Large intestine (tissue), 3 donors: ENCODE measurements around the gene MISP3. TPM values are rescaled to one million over a fixed set of nuclear protein-coding genes. Genes with fewer than 3 reads are reported as not detected.

Experiments
- DNase-seq, 2 donors: peaks; one replicate each; pipeline versions ENCODE4 v3.0.0 to v3.0.0-alpha.2; 2013
- H3K27ac ChIP-seq: one replicate; pipeline ENCODE4 v1.5.1; 2013; ENCODE audit warnings: low read length
- H3K27me3 ChIP-seq: 2 replicates; pipeline ENCODE4 v1.6.1; 2013; ENCODE audit warnings: low read length; ENCODE audit not compliant: control insufficient read depth, insufficient read depth
- H3K36me3 ChIP-seq: 2 replicates; pipeline ENCODE4 v1.6.1; 2013; ENCODE audit warnings: low read length; ENCODE audit not compliant: control insufficient read depth, insufficient read depth
- H3K4me1 ChIP-seq: one replicate; pipeline ENCODE4 v1.6.1; 2013; ENCODE audit warnings: low read length; ENCODE audit not compliant: control insufficient read depth, insufficient read depth
- H3K4me3 ChIP-seq: one replicate; pipeline ENCODE4 v1.5.1; 2013; ENCODE audit warnings: low read length
- H3K9me3 ChIP-seq: one replicate; pipeline ENCODE4 v1.6.1; 2013; ENCODE audit warnings: mild to moderate bottlenecking, low read depth, low read length, moderate library complexity; ENCODE audit not compliant: control insufficient read depth
- WGBS: methylation state at CpG from one replicate; pipeline ENCODE4 v1.1.5; 2013; ENCODE audit warnings: low lambda C conversion rate; ENCODE audit not compliant: insufficient coverage; 5-methylcytosine and 5-hydroxymethylcytosine counted together
- polyA plus RNA-seq: library from polyadenylated mRNA; unstranded; fragments of 120-200 nt; gene quantifications from one replicate; pipeline ENCODE4 v1.2.1, GENCODE V29; 2013

MISP3 gene
- polyA plus RNA-seq, 1 donor, result 12.3 TPM

DNA sequence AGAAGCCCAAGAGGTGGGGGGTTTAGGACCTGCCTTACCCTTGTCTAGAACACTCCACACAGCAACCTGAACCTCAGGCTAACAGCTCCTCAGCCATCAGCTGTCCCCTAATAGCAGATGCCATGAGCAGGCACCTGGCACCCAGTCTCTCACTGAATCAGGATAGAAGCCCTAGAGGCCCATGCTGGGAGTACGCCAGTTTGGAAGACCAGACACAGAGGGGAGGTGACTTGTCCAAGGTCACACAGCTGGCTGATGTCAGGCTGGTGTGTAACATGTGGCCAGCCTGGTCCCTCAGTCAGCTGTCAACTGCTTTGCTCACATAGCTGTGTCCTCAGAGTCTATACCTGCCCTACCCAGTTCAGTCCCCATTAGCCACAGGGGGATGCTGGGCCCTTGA lies 30.7 kb downstream of the MISP3 start:
- Histone ChIP-seq H3K27ac (no peak overlapping the region), H3K4me1 (no peaks in the 10 kb centered on the region), H3K9me3 (no peaks in the 10 kb centered on the region), H3K27me3 (no peaks in the 10 kb centered on the region), H3K36me3 (peaks cover 50% of the 10 kb centered on the region), H3K4me3 (no peak overlapping the region)
- no peak for DNase-seq
- no CpG with 5 or more reads among the region's 1 CpG for WGBS

- Histone ChIP-seq H3K27ac (no peak overlapping the region), H3K4me3 (no peak overlapping the region), H3K27me3 (no peaks in the 10 kb centered on the region), H3K36me3 (peaks cover 46% of the 10 kb centered on the region), H3K9me3 (no peaks in the 10 kb centered on the region), H3K4me1 (no peaks in the 10 kb centered on the region)
- no peak for DNase-seq
- WGBS, result no CpG with 5 or more reads among the region's 8 CpGs
These were observed 33.1 kb downstream of the MISP3 start for GRCh38 chr19:14105680-14106079.

DNA sequence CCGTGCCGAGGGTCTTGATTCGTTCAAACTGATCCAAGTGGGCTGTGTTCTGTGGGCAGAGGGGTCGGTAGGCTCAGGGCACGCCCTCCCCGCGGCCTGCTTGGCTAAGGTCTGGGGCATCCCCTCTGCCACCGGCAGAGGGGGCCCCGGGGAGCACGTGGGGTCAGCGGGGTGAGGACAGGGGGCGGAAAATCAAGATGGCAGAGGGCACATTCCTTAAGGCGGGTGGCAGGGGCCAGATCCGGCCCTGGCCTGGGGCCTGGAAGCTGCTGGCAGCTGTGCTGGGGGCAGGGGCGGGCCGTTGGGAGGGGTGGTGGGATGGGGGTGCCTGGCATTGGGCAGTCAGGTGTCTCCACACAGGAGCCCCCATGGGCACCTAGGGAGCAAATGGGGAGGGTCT lies 34.3 kb downstream of the MISP3 start:
- Histone ChIP-seq H3K27ac (no peak overlapping the region), H3K27me3 (no peaks in the 10 kb centered on the region), H3K9me3 (no peaks in the 10 kb centered on the region), H3K4me3 (no peak overlapping the region), H3K36me3 (peaks cover 39% of the 10 kb centered on the region), H3K4me1 (no peaks in the 10 kb centered on the region)
- no CpG with 5 or more reads among the region's 16 CpGs for WGBS
- DNase-seq, result no peak

DNA sequence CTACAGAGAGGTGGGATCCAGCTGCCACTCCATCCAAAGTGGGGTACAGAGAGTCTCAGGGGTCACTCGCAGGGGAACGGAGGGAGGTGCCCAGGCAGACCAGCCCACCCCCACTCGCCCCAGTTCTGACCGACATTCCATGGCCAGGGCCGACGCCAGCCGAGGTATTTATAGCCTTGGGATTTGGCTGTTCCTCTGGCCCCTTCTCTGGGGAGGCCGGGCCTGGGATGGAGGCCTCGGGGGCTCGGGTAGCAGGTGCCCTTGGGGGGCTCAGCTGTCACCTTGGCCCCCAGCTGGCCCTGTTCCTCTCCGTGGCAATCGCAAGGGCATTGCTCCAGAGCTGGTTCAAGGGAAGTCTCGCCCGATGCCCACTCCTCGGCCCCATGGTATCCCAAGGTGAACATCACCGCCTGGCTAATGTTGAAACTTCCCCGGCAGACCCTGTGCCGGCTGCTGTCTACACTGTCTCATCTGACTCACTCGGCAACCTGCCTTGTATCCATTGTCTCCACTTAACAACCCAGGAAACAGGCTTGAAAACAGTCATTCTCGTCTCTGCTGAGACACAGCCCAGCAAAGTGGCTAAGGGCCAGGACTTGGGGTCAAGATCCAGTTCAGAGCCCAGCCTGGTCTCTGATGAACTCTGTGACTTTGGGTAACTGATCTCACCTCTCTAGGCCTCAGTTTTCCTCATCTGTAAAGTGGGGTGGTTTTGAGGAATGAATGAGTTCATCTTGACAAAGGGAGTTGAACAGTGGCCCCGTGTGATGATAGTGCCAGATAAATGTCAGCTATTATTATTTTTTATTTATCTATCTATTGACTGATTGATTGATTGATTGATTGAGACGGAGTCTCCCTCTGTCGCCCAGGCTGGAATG lies 35.2 kb downstream of the MISP3 start:
- H3K36me3 ChIP-seq, result peaks cover 31% of the 10 kb centered on the region

DNA sequence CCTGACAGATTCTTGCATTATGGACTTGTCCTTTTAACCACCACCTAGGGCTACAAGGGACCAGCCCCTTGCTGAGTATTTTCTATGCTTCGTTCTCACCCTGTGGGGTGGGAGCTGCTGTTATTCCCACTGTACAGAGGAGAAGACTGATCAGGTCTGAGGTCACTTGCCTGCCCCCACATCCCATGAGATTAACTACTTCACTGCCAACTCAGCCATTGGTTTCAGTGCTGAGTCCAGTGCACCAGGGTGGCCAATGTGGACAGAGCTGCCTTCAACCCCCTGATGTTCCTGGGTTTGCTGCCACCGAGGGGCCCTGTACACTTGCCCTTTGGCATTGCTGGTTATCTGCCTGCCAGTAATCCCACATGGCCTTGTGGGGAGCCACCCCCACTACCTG lies 38.1 kb downstream of the MISP3 start:
- H3K4me3 ChIP-seq, result no peak overlapping the region
- H3K4me1 ChIP-seq, result peaks cover 13% of the 10 kb centered on the region
- H3K27me3 ChIP-seq, result no peaks in the 10 kb centered on the region
- DNase-seq, result no peak
- WGBS, result no CpG with 5 or more reads among the region's 2 CpGs
- H3K27ac ChIP-seq, result no peak overlapping the region
- no peaks in the 10 kb centered on the region for H3K9me3 ChIP-seq
- H3K36me3 ChIP-seq, result peaks cover 21% of the 10 kb centered on the region

More for the DNA sequence above, 35.2 kb downstream of the MISP3 start:
- no peak for DNase-seq
- no CpG with 5 or more reads among the region's 23 CpGs for WGBS
- Histone ChIP-seq H3K9me3 (no peaks in the 10 kb centered on the region), H3K4me1 (peaks cover 7% of the 10 kb centered on the region), H3K27ac (no peak overlapping the region), H3K27me3 (no peaks in the 10 kb centered on the region), H3K4me3 (no peak overlapping the region)

DNA sequence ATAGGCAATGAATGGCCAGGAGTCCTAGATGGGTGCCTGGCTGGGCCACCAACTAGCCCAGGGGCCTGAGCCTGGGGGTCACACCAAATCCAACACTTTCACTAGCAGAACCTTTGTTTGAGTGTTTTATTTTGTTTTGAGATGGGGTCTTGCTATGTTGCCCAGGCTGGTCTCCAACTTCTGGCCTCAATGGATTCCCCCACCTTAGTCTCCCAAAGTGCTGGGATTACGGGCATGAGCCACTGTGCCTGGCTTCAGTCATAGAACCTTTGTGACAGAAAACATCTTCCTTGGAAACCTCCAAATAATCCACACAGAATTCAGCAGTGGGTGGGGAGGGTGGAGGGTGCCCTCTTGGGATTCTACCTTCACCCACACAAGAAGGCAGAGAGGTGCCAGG lies 38.9 kb downstream of the MISP3 start:
- Histone ChIP-seq H3K27ac (no peak overlapping the region), H3K4me3 (no peak overlapping the region), H3K9me3 (no peaks in the 10 kb centered on the region), H3K27me3 (no peaks in the 10 kb centered on the region), H3K4me1 (peaks cover 13% of the 10 kb centered on the region), H3K36me3 (peaks cover 15% of the 10 kb centered on the region)
- no CpG with 5 or more reads among the region's 1 CpG for WGBS
- no peak for DNase-seq

GRCh38 chr19:14112051-14112808 lies 39.6 kb downstream of the MISP3 start:
- no peaks in the 10 kb centered on the region for H3K9me3 ChIP-seq
- H3K4me3 ChIP-seq, result no peak overlapping the region
- H3K27ac ChIP-seq, result no peak overlapping the region
- DNase-seq, result no peak
- peaks cover 13% of the 10 kb centered on the region for H3K4me1 ChIP-seq
- H3K36me3 ChIP-seq, result peaks cover 11% of the 10 kb centered on the region
- no CpG with 5 or more reads among the region's 12 CpGs for WGBS
- H3K27me3 ChIP-seq, result no peaks in the 10 kb centered on the region

GRCh38 chr19:14112809-14113385 lies 40.3 kb downstream of the MISP3 start:
- H3K9me3 ChIP-seq, result no peaks in the 10 kb centered on the region
- H3K4me1 ChIP-seq, result peaks cover 13% of the 10 kb centered on the region

DNA sequence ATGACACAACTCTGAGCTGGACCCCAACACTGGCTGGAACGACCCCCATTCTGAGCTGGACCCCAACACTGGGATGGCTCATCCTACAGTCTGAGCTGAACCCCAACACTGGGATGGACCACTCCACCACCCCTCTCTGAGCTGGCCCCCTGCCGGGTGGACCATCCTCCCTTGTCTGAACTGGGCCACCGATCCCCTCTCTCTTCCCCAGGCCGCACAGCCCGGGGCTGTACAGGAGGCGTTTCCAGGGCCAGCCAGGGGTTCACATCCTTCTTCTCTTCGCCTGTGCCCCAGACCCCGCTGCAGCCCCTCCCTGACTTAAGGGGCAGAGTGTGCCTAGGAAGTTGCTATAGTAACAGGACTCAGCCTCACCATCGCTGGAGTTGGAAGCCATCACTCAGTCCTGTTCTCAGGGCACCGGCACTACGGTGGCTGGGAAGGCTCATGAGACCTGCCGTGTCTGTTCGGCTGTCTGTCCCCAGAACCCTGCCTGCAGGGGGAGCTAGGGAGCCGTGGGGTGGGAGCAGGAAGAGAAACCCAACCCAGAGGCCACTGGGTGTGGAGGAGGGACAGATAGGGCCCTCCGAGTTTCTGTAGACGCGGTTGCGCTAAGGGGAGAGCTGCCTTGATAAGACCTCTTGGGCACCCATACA lies 41.3 kb downstream of the MISP3 start:
- DNase-seq, result no peak

More at GRCh38 chr19:14112809-14113385, 40.3 kb downstream of the MISP3 start:
- no CpG with 5 or more reads among the region's 12 CpGs for WGBS
- Histone ChIP-seq H3K27me3 (no peaks in the 10 kb centered on the region), H3K4me3 (no peak overlapping the region), H3K36me3 (peaks cover 4% of the 10 kb centered on the region), H3K27ac (no peak overlapping the region)
- DNase-seq, result no peak

GRCh38 chr19:14114439-14114838 lies 41.9 kb downstream of the MISP3 start:
- no CpG with 5 or more reads among the region's 7 CpGs for WGBS
- Histone ChIP-seq H3K4me1 (peaks cover 25% of the 10 kb centered on the region), H3K36me3 (peaks cover 3% of the 10 kb centered on the region), H3K27me3 (no peaks in the 10 kb centered on the region), H3K9me3 (no peaks in the 10 kb centered on the region), H3K27ac (no peak overlapping the region), H3K4me3 (no peak overlapping the region)
- DNase-seq, result no peak

More for the DNA sequence above, 41.3 kb downstream of the MISP3 start:
- Histone ChIP-seq H3K4me3 (no peak overlapping the region), H3K27me3 (no peaks in the 10 kb centered on the region), H3K27ac (no peak overlapping the region), H3K9me3 (no peaks in the 10 kb centered on the region), H3K4me1 (peaks cover 20% of the 10 kb centered on the region), H3K36me3 (peaks cover 3% of the 10 kb centered on the region)
- no CpG with 5 or more reads among the region's 18 CpGs for WGBS
